GM12875 (cell line): ENCODE data around the gene PUS3.

Experiments used
- H3K4me3 ChIP-seq: one replicate; pipeline ENCODE4 v1.5.1; 2011; ENCODE audit warnings: low read depth, low read length, control low read depth
- CTCF ChIP-seq: IDR thresholded peaks from 2 replicates; pipeline ENCODE4 v1.5.1; 2011; ENCODE audit warnings: low read depth, mild to moderate bottlenecking, control low read depth, inconsistent platforms, low read length, moderate library complexity, borderline replicate concordance; ENCODE audit not compliant: insufficient read depth

PUS3 gene

GRCh38 chr11:125944350-125945010 is 41.5 kb upstream of the PUS3 start:
- no peak for TF ChIP-seq CTCF
- no peak overlapping the region for H3K4me3 ChIP-seq

GRCh38 chr11:125943661-125944349 is 40.8 kb upstream of the PUS3 start:
- no peak for TF ChIP-seq CTCF
- no peak overlapping the region for H3K4me3 ChIP-seq

GRCh38 chr11:125942771-125943428 is 39.9 kb upstream of the PUS3 start:
- H3K4me3 ChIP-seq = no peak overlapping the region
- no peak for TF ChIP-seq CTCF

- no peak overlapping the region for H3K4me3 ChIP-seq
- peak; percentile 83 for TF ChIP-seq CTCF
Observed at GRCh38 chr11:125941619-125942611, 38.9 kb upstream of the PUS3 start.

- TF ChIP-seq CTCF = no peak
- no peak overlapping the region for H3K4me3 ChIP-seq
Observed at GRCh38 chr11:125941267-125941618, 38.2 kb upstream of the PUS3 start.

- TF ChIP-seq CTCF = no peak
- no peak overlapping the region for H3K4me3 ChIP-seq
Observed at GRCh38 chr11:125940145-125940544, 37.1 kb upstream of the PUS3 start.
